CD4-positive, alpha-beta T cell (primary cell): Measurements from ENCODE around the gene SRD5A3. TPM values are rescaled to one million over a fixed set of nuclear protein-coding genes. Genes with fewer than 3 reads are reported as not detected.

Source experiments
- ATAC-seq: fragments of 200-7000 bp; cut with Tn5 transposase; one replicate; pipeline ENCODE4 v1.10.0; 2022; ENCODE audit warnings: mild to moderate bottlenecking; ENCODE audit not compliant: poor library complexity
- CTCF ChIA-PET: fragments of 350-600 bp; sonication (Branson Sonifier 250); formaldehyde crosslinking; loops from one replicate; lab custom pipeline; 2021; ENCODE audit warnings: antibody characterized with exemption, inconsistent platforms; lab: Charles Lee
- POLR2A ChIA-PET: fragments of 350-600 bp; sonication (Branson Sonifier 250); formaldehyde crosslinking; loops from one replicate; lab custom pipeline; 2021; ENCODE audit warnings: antibody characterized with exemption, inconsistent platforms; lab: Charles Lee
- DNase-seq, 14 experiments: peaks; one replicate each; pipeline ENCODE4 v3.0.0-alpha.2; 2013 to 2020; ENCODE audit warnings: mixed read lengths in 2 of 14
- H3K27ac ChIP-seq, 2 donors: one replicate each; pipeline versions ENCODE4 v1.5.1 to v1.7.0; 2013; ENCODE audit warnings: low read length in 2 of 2, low read depth in 1 of 2, mild to moderate bottlenecking in 1 of 2
- H3K27me3 ChIP-seq, 2 experiments: 1 replicate in 1 of 2; 2 replicates in 1 of 2; pipeline versions ENCODE4 v1.6.1 to v1.7.0; 2013; ENCODE audit warnings: low read length in 2 of 2, control low read depth in 1 of 2, mild to moderate bottlenecking in 1 of 2, moderate library complexity in 1 of 2; ENCODE audit not compliant: insufficient read depth in 2 of 2, control insufficient read depth in 1 of 2
- H3K36me3 ChIP-seq: one replicate; pipeline ENCODE4 v1.6.1; 2013; ENCODE audit warnings: low read length, control low read depth; ENCODE audit not compliant: insufficient read depth
- H3K4me1 ChIP-seq: one replicate; pipeline ENCODE4 v1.6.1; 2013; ENCODE audit warnings: low read length, control low read depth; ENCODE audit not compliant: insufficient read depth
- H3K4me3 ChIP-seq: one replicate; pipeline ENCODE4 v1.5.1; 2013; ENCODE audit warnings: mild to moderate bottlenecking, low read length, moderate library complexity
- H3K9me3 ChIP-seq, 2 experiments: 1 replicate in 1 of 2; 2 replicates in 1 of 2; pipeline versions ENCODE4 v1.6.1 to v1.7.0; 2013; ENCODE audit warnings: low read length in 2 of 2, mild to moderate bottlenecking in 2 of 2, control low read depth in 1 of 2, moderate library complexity in 1 of 2; ENCODE audit not compliant: control insufficient read depth in 1 of 2, insufficient read depth in 1 of 2
- H3K27ac Mint-ChIP-seq: one replicate; pipeline ENCODE4 v1.8.0; 2020; ENCODE audit warnings: mixed read lengths
- H3K27me3 Mint-ChIP-seq: one replicate; pipeline ENCODE4 v1.8.0; 2021; ENCODE audit warnings: mixed read lengths
- H3K36me3 Mint-ChIP-seq: one replicate; pipeline ENCODE4 v1.8.0; 2021; ENCODE audit warnings: low read depth, mixed read lengths
- H3K4me1 Mint-ChIP-seq: one replicate; pipeline ENCODE4 v1.8.0; 2021; ENCODE audit warnings: low read depth, mixed read lengths
- H3K4me3 Mint-ChIP-seq: one replicate; pipeline ENCODE4 v1.8.0; 2020; ENCODE audit warnings: mild to moderate bottlenecking, mixed read lengths
- H3K9me3 Mint-ChIP-seq: one replicate; pipeline ENCODE4 v1.8.0; 2020; ENCODE audit warnings: mixed read lengths
- intact Hi-C, 2 experiments: fragments of 100-400 bp; cut with DNase I in 1 of 2; cut with micrococcal nuclease in 1 of 2; formaldehyde crosslinking; loops; one replicate each; pipeline versions ENCODE4 v1.15.1 to v1.9.0; 2023 to 2025; cut with DNase I, micrococcal nuclease
- total RNA-seq, 174 experiments: library from RNA in 2 of 174; stranded (reverse) in 2 of 174; gene quantifications; one replicate each; pipeline ENCODE4 v1.2.3 and lab custom pipeline; 2021 to 2026
- TF ChIP-seq, protein P1 (sequence below): fragments of 200-600 bp; IDR thresholded peaks from one replicate; pipeline ENCODE4 v1.8.0; 2022; ENCODE audit warnings: antibody characterized with exemption, mild to moderate bottlenecking

The SRD5A3 gene
- total RNA-seq, 2 experiments from 2014 or later, result 2.1 to 2.2 TPM

DNA sequence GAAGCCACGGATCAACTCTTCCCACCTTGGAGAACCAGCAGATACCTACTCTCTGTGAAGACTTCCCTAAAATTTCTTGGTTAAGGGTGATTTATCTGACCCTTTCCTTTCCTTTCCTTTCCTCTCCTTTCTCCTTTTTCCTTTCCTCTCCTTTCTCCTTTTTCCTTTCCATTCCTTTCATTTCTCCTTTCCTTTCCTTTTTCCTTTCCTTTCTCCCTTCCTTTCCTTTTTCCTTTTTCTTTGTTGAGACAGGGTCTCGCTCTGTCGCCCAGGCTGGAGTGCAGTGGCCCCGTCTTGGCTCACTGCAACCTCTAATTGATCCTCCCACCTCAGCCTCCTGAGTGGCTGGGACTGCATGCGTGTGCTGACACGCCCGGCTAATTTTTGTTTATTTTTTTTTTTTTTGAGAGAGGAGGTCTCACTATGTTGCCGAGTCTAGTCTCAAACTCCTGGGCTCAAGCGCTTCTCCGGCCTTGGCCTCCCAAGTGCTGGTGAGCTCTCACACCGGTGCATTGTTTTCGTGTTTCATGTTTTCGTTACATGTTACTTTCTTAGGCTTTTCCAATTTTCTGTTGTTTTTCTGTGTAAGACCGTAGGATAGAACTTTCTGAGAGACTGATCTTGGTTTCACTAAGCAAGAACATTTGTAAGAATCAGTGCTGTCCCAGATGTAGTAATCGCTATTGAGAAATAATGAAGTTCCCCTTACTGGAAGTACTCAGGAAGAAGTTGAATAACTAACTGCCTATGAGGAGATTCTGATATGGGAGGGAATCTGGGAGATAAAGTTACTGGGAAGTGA, 51.7 kb downstream of the SRD5A3 start:
- H3K4me1 Mint-ChIP-seq, result peaks cover 51% of the 10 kb centered on the region
- H3K9me3 Mint-ChIP-seq, result no peaks in the 10 kb centered on the region
- TF ChIP-seq, protein P1, sequence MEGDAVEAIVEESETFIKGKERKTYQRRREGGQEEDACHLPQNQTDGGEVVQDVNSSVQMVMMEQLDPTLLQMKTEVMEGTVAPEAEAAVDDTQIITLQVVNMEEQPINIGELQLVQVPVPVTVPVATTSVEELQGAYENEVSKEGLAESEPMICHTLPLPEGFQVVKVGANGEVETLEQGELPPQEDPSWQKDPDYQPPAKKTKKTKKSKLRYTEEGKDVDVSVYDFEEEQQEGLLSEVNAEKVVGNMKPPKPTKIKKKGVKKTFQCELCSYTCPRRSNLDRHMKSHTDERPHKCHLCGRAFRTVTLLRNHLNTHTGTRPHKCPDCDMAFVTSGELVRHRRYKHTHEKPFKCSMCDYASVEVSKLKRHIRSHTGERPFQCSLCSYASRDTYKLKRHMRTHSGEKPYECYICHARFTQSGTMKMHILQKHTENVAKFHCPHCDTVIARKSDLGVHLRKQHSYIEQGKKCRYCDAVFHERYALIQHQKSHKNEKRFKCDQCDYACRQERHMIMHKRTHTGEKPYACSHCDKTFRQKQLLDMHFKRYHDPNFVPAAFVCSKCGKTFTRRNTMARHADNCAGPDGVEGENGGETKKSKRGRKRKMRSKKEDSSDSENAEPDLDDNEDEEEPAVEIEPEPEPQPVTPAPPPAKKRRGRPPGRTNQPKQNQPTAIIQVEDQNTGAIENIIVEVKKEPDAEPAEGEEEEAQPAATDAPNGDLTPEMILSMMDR, result no peak
- ChIA-PET POLR2A (no interaction called here), CTCF (interaction anchor here (0.6 to 1.3 kb wide), 3 partner anchors 13 to 157 kb away, joined by 3 to 4 read pairs (median 3); partner anchors contain the start of gene SRD5A3)
- Histone ChIP-seq H3K36me3 (peaks cover 6% of the 10 kb centered on the region), H3K4me3 (peak overlapping the region; percentile 79), H3K27ac (peak overlapping the region in 1 of 2 donors; percentile 5), H3K27me3 (no peaks in the 10 kb centered on the region), H3K9me3 (no peaks in the 10 kb centered on the region), H3K4me1 (peaks cover 34% of the 10 kb centered on the region)
- H3K4me3 Mint-ChIP-seq, result peak overlapping the region; percentile 91
- H3K27ac Mint-ChIP-seq, result peak overlapping the region; percentile 73
- intact Hi-C loops, result loop anchor here (2.0 to 5.0 kb wide), 3 partner anchors 45 to 457 kb away; partner anchors contain the start of gene EXOC1 (in 1 of the 2)
- H3K36me3 Mint-ChIP-seq, result peaks cover 31% of the 10 kb centered on the region
- DNase-seq (peak in 2 of 14 experiments; percentile 49 to 56), ATAC-seq (no peak)
- no peaks in the 10 kb centered on the region for H3K27me3 Mint-ChIP-seq

- TF ChIP-seq, protein P1, result no peak
Measured at GRCh38 chr4:55398461-55398860, 52.4 kb downstream of the SRD5A3 start.

DNA sequence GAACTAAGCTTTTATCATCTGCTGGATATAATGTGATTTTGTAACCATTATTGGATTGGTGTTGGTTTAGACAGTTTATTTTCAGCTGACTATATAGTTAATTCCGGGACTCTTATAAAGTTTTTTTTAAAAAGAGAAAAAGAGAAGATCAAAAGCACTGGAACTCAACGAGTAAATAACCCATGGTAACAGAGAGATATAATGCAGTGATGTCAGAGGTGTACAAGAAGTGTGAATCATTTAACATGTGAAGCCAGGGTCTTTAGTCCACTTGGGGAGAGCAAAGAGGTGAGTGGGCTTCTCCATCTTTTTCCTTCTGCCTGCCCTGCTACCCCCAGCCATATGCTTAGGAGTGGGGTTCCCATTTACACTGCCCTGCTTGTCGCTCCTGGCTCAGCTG, 52.9 kb downstream of the SRD5A3 start:
- H3K27me3 Mint-ChIP-seq, result no peaks in the 10 kb centered on the region
- no peak overlapping the region for H3K27ac Mint-ChIP-seq
- intact Hi-C loops, result loop anchor here (5.0 kb wide), 2 partner anchors 43 to 453 kb away; partner anchors contain the start of gene EXOC1 (in 1 of the 2)
- Histone ChIP-seq H3K36me3 (peaks cover 6% of the 10 kb centered on the region), H3K4me1 (peaks cover 34% of the 10 kb centered on the region), H3K27ac (no peak overlapping the region), H3K4me3 (no peak overlapping the region), H3K9me3 (no peaks in the 10 kb centered on the region), H3K27me3 (no peaks in the 10 kb centered on the region)
- POLR2A ChIA-PET, result interaction anchor here (0.9 to 1.1 kb wide), 2 partner anchors 12 to 467 kb away, joined by 3 read pairs; no protein-coding TSS in a partner anchor
- DNase-seq (peak in 2 of 14 experiments; percentile 11), ATAC-seq (no peak)
- peaks cover 42% of the 10 kb centered on the region for H3K36me3 Mint-ChIP-seq
- CTCF ChIA-PET, result interaction anchor here (0.8 to 1.3 kb wide), 4 partner anchors 11 to 53 kb away, joined by 3 read pairs; partner anchors contain the start of gene SRD5A3
- TF ChIP-seq, protein P1, result no peak
- peaks cover 56% of the 10 kb centered on the region for H3K4me1 Mint-ChIP-seq
- no peaks in the 10 kb centered on the region for H3K9me3 Mint-ChIP-seq
- H3K4me3 Mint-ChIP-seq, result peak overlapping the region; percentile 65

More at GRCh38 chr4:55398461-55398860, 52.4 kb downstream of the SRD5A3 start:
- Histone ChIP-seq H3K4me1 (peaks cover 34% of the 10 kb centered on the region), H3K27me3 (no peaks in the 10 kb centered on the region), H3K36me3 (peaks cover 6% of the 10 kb centered on the region), H3K9me3 (no peaks in the 10 kb centered on the region), H3K27ac (no peak overlapping the region), H3K4me3 (peak overlapping the region; percentile 79)
- DNase-seq (peak in 2 of 14 experiments; percentile 15 to 30), ATAC-seq (no peak)
- ChIA-PET POLR2A (interaction anchor here (1.1 kb wide), 1 partner anchor 468 kb away, joined by 3 read pairs; no protein-coding TSS in a partner anchor), CTCF (interaction anchor here (0.6 to 1.3 kb wide), 5 partner anchors 12 to 156 kb away, joined by 3 to 4 read pairs (median 3); partner anchors contain the start of gene SRD5A3)
- Mint-ChIP-seq H3K4me3 (peak overlapping the region; percentile 91), H3K36me3 (peaks cover 37% of the 10 kb centered on the region), H3K9me3 (no peaks in the 10 kb centered on the region), H3K4me1 (peaks cover 51% of the 10 kb centered on the region), H3K27ac (peak overlapping the region; percentile 73), H3K27me3 (no peaks in the 10 kb centered on the region)
- intact Hi-C loops, result loop anchor here (5.0 kb wide), 2 partner anchors 44 to 454 kb away; partner anchors contain the start of gene EXOC1 (in 1 of the 2)
